Stimulated activated CD4-positive, alpha-beta T cell treated with anti-CD3 and anti-CD28 coated beads, Interleukin-2, amount 100 ng/mL, for 48 hours (primary cell): ENCODE measurements around the gene P2RY6.

Source experiments
- DNase-seq, 2 donors: peaks; one replicate each; pipeline ENCODE4 v3.0.0-alpha.2; 2020

P2RY6 gene

DNA sequence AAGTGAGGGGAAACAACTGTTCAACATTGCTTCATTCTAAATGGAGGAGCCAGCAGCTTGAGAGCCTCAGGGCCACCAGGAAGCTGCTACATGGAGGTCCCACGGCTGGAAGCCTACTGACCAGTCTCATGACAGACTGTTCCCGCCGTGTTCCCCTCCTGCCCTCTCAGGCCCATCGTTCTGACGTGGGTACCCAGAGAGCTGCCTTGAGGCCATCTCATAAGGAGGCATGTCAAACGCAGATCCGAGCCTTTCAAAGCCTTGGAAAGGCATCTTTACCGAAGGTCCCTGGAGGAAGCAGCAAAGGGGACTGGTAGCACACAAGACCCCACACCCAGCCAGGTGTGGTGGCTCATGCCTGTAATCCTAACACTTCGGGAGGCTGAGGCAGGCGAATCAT lies 27.6 kb downstream of the P2RY6 start:
- DNase-seq = no peak

DNA sequence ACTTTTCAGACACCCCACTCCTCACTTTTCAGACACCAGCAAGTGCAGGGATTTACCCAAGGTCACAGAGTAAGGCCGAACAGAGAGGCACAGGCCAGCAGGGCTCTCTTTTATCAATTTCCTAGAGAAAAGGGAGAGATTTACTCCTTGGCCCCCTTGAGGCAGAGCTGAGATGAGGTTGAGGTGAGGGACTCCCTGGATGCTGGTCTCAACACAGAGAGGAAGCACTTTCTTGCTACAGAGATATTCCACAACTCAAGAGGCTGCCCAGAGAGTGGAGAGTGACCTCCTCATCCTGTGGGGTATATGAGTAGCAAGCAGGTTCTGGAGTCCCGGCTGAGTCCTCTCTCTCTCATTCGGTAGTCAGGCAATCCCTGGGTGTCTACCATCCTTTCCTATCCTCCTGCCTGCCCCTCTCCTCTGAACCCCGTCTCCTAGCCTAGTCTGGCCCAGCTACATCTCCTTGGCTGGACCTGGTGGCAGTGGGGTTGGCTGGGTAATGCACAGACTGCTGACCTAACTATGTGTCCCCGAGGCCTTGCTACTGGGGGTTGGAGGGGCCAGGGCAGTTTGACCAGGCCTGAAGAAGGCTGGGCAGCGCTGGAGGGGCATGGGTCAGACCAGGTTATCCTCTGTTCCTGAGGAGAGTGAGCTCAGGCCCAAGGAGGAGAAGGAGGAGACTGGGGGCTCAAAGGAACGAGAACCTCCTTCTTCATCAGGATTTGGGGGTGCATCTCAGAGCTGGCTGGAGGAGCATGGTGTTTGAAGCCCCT lies 34.1 kb downstream of the P2RY6 start:
- DNase-seq = no peak

DNA sequence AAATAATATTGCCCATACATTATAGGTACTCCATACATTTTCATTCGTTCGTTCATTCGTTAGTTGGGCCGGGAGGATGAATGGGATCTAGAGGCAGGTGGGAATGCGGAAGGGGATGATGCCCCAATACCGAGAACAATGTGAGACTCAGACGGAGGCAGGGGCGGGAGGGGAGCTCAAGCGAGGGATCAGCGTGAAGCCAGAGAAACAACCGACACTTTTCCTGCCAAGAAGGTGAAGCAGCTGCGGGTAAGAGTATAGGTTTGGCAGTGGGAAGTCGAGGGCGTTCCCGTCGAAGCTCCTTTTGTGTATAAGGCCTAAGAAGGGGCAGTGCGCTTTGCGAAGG lies 34.8 kb downstream of the P2RY6 start:
- no peak for DNase-seq

DNA sequence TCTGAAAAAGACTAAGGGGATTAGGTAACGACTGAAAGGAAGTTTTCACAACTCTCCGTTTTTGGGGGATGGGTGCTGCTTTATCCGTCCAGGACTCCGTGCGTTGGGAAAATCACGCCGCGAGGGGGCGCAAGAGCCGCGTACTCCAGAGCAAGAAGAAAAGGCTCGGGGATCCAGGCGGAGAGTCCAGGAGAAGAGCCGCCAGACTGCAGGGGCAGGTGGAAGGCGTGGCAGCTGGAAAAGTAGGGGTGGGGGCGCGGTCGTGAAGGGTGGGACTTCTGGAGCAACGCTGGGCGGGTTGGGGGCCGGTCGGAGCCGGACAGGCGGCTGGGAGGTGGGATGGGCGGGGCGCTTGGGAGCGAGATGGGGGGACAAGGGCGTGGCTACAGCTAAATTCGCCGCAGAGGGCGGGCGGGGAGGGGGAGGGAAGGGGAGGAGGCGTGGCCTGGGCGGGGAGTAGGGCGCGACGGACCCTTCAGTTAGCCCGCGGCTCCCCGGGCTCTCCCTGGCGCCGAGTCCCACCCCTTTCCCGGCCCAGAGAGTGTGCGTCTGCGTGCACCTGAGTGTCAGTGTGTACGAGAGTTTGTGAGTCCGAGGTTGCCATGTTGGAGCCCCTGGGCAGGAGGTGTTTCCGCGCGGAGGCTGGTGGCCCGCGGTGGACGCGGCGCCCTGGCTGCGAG lies 35.3 kb downstream of the P2RY6 start:
- DNase-seq = peak; percentile 95

DNA sequence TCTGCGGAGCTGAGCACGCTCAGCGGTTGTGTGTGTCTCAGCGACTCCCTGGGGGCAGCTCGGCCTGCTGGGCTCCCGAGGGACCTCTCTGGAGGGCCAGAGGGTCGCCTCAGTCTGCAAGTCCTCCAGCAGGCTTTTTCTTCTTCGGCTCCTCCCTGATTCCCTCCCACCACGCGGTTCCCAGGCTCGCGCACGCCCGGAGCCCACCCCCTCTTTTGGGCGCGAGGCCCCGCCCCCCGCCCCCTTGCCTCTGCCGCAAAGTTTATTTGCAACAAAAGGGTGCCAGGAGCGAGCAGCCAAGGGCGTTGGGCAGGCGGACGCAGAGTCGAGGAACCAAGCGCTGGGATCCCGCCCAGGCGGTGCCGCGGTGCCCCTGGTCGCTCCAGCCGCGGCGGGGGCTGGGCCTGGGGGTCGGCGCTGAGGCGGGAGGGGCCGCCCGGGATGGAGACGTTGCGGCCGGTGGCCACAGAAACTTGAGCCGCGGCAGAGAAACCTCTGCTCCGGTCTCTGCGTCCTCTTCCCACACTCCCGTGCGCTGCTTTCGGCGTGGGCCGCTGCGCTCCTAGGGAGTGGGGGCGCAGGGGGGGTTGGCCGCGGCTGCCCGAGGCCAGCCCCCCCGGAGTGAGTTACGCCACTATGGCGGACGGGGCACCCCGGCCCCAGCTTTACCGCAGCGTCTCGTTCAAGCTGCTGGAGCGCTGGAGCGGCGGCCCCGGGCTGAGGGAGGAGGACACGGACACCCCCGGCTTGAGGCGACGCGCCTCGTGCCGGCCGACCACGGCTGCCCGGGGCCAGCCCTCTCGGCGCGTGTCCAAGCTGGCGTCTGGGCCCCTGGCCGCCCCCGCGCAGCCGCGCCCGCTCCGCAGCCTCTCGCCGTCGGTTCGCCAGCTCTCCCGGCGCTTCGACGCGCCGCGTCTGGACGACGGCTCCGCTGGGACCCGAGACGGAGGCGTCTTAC lies 36.1 kb downstream of the P2RY6 start, which contains the start of gene ARHGEF17:
Gene ARHGEF17 (plus strand): TSS at position 274 of the 958 bp plus-strand sequence. CDS start 363 bp downstream, at position 637.
- DNase-seq = peak; percentile 18 to 19

DNA sequence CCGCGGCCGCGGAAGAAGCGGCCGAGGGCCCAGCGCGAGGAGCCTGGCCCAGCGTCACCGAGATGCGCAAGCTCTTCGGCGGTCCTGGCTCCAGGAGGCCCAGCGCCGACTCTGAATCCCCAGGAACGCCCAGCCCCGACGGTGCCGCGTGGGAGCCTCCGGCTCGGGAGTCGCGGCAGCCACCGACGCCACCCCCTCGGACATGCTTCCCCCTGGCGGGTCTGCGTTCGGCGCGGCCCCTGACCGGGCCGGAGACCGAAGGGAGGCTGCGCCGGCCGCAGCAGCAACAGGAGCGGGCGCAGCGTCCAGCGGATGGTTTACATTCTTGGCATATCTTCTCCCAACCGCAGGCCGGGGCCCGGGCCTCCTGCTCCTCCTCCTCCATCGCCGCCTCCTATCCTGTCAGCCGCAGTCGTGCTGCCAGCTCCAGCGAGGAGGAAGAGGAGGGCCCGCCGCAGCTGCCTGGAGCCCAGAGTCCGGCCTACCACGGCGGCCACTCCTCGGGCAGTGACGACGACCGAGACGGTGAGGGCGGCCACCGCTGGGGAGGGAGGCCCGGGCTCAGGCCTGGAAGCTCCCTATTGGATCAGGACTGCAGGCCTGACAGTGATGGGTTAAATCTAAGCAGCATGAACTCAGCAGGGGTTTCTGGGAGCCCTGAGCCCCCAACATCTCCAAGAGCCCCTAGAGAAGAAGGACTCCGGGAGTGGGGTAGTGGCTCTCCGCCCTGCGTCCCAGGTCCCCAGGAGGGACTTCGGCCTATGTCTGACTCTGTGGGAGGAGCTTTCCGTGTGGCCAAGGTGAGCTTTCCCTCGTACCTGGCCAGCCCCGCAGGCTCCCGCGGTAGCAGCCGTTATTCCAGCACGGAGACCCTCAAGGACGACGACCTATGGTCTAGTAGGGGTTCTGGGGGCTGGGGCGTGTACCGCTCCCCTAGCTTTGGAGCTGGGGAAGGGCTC lies 37.1 kb downstream of the P2RY6 start:
- no peak for DNase-seq

DNA sequence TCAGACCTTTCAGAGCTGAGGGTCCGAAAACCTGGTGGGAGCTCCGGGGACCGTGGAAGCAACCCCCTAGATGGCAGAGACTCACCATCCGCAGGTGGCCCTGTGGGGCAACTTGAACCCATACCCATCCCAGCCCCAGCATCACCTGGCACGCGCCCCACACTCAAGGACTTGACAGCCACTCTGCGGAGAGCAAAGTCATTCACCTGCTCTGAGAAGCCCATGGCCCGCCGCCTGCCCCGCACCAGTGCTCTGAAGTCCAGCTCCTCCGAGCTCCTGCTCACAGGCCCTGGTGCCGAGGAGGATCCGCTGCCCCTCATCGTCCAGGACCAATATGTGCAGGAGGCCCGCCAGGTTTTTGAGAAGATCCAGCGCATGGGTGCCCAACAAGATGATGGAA lies 37.9 kb downstream of the P2RY6 start:
- no peak for DNase-seq

DNA sequence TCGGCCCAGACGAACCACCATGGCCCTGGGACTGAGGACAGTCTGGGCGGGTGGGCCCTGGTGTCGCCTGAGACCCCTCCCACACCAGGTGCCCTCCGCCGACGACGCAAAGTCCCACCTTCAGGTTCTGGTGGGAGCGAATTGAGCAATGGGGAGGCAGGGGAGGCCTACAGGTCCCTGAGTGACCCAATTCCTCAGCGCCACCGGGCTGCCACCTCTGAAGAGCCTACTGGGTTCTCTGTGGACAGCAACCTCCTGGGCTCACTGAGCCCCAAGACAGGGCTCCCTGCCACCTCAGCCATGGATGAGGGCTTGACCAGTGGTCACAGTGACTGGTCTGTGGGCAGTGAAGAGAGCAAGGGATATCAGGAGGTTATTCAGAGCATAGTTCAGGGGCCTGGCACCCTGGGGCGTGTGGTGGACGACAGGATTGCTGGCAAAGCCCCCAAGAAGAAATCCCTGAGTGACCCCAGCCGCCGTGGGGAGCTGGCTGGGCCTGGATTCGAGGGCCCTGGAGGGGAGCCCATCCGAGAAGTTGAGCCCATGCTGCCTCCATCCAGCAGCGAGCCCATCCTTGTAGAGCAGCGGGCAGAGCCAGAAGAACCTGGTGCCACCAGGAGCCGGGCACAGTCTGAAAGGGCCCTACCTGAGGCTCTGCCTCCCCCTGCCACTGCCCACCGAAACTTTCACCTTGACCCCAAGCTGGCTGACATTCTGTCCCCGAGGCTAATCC lies 38.7 kb downstream of the P2RY6 start:
- no peak for DNase-seq

DNA sequence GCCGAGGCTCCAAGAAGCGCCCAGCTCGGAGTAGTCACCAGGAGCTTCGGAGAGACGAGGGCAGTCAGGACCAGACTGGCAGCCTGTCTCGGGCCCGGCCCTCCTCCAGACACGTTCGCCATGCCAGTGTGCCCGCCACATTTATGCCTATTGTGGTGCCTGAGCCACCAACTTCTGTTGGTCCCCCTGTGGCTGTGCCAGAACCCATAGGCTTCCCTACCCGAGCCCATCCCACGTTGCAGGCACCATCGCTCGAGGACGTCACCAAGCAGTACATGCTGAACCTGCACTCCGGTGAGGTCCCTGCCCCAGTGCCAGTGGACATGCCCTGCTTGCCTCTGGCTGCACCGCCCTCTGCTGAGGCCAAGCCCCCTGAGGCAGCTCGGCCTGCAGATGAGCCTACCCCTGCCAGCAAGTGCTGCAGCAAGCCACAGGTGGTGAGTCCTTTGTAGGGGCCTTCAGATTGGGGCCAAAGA lies 39.3 kb downstream of the P2RY6 start:
- no peak for DNase-seq

DNA sequence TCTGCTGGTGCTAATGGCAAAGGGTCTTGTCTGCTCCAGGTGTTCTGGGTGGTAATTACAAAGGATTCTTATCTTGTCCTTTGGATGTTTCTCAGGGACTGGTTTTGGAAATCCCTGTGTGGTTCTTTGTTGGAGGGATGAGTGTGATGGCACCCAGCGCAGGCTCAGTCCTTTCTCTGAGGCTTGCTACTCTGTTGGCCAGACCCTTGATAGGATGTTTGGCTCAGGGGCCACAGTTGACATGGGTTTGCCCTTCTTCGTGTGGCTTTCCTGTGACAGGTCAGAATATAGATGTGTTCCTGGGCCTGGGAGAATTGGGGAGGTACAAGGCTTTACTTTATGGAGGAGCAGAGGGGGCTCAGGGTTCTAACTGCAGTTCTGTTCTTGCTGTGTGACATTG lies 39.9 kb downstream of the P2RY6 start:
- no peak for DNase-seq

DNA sequence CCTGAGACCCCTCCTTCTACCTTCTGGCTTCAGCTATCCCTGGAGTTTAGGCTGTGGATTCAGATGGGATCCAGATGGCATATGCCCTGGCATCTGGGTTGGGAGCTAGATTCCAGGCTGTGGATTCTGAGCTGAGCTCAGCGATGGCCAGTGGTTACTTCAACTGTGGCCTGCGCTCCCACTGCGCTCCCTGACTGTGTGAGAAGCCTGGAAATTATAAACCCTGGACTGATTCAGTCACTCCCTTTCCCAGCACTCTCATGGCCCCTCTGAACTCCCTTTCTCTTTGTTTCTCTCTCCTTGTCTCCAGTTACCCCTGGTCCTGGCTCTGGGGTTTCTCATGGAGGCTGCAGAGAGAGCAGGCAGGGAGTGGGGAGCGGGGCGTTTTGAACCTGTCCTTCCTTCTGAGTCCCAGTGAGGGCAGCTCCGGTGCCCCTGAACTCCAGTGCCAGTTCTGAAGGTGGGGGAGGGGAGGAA lies 40.8 kb downstream of the P2RY6 start:
- DNase-seq = no peak

DNA sequence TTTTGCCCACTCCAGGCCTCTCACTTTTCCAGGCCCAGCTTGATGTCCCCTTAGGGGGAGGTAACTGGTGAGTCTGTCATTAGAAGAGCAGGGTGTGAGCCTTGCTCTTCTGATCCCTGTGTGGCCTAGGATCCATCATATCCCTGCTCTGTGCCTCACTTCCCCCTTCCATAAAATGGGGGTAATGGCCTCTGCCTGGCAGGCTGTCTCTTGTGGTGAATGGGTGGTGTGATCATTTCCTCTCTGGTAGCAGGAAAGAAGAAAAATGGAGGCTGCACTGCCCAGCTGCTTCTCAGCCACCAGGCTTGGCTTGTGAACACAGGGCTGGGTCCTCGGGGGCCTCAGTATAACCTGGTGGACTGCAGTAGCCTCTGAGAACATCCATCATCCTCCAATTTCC lies 41.5 kb downstream of the P2RY6 start:
- DNase-seq = no peak

DNA sequence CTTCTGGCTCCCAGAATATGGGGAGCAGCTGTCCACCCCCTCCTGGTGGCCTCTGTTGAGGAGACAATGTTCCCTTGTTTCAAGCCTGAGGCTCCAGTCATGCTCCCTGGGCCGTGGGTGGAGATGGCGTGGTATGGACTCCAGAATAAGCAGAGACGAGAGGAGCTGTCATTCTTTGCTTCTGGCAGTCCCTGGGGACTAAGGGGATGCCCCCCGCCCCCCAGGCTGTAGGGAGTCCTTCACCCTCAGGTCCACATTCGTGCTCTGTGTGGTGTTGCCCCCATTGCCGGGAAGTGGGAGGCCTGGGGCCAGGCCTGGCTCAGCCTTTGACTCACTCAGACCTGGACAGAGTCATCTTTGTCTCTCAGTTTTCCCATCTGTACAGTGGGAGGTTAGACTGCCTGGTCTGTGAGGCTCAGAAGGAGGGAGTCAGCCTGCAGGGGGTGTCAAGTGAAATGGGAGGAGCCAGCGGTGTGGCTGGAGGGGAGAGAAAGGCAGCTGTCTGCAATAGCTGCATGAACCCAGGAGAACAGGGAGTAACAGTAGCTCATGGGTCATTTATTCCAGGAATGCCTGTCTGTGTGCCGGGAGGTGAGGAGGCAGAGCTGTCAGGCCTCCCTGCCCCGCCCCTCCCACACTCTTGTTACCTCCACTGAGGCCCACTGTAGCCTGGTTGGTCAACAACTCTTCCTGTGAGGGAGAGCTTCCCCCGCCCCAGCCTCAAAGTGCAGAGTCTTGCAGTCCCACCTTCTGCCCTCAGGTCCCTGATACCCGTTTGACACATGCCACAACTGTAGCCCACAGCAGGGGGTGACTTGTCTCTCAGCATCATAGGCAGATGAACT lies 42.2 kb downstream of the P2RY6 start:
- DNase-seq = no peak

DNA sequence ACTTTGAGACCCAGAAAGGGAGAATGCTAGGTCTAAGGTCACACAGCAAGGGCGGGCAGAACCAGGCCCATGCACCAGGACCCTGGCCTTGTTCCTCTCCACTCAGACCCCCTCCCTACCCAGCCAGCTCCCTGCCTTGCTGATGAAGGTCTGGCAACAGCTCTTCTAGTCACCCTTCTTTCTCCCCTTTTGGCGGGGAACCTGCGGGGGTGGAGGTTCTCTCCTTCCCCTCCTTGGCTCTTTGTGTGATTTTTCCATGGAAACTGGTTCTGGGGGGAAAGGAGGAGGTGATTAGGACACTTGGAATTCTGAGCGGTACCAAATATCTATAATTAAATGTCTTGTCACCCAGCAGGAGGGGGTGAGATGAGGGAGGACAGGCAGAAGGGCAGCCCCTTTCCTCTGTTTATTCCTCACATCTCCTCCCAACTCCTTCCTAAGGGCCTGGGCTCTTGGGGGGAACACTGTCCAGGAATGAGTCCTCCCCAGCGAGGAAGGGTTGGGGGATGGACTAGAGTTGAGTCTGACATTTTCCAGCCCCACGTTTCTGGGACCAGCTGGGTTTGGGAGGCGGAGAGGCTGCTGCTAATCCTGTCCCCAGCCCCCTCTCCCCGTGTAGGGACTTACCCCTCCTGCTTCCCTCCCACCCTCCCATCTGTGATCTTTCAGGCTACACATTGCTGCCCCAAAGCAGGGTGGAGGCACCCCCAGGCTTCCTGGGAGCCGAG lies 43.3 kb downstream of the P2RY6 start:
- DNase-seq = no peak

DNA sequence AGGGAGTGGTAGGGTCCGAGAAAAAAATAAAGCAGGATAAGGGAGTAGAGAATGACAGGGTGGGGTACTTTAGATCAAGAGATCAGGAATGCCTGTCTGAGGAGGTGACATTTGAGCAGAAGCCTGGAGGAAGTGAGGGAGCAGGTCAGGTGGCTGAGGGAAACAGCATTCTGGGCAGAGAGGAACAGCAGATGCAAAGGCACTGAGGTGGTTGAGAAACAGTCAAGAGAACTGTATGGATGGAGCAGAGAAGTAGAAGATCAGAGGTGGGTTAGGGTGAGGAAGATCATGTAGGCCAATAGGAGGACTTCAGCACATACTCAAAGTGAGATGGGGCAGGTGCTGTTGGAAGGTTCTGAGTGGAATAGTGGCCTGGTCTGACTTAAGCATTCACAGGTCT lies 44.3 kb downstream of the P2RY6 start:
- DNase-seq = no peak

DNA sequence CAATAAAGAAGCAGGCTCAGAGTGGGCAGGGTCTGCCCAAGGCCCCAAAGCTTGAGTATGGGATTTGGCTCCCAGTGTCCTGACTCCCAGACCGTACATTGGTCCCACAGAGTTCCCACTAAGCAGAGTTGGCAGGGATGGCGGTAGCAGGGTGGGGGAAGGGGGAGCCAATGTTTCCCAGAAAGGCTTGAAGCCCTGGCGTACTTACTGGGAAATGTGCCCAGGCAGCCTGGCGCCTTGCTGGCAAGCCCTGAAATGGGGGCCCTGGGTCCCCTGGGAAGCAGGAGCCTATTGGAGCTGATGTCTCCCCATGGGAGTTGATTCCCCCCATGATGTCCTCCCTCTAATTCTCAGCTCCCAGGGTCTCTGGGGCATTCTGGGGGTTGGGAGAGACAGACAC lies 45.2 kb downstream of the P2RY6 start:
- DNase-seq = no peak

DNA sequence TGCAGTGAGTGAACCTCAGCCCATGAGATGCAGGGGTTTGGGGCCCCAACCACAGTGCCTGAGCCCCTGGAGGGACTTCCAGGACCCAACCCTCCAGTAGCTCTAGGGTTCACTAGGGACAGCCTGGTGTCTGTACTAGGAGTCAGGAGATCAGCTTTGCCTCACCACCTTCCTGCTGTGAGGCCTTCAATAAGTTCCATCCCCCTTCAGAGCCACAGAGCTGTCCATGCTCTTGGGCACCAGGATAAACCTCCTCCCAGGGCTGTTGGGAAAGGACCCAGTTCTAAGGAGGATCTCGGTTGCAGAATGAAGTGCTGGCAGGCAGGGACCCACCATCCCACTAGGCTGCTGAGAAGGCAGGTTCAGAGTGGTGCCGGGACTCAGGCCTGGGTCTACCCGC lies 45.7 kb downstream of the P2RY6 start:
- DNase-seq = no peak

DNA sequence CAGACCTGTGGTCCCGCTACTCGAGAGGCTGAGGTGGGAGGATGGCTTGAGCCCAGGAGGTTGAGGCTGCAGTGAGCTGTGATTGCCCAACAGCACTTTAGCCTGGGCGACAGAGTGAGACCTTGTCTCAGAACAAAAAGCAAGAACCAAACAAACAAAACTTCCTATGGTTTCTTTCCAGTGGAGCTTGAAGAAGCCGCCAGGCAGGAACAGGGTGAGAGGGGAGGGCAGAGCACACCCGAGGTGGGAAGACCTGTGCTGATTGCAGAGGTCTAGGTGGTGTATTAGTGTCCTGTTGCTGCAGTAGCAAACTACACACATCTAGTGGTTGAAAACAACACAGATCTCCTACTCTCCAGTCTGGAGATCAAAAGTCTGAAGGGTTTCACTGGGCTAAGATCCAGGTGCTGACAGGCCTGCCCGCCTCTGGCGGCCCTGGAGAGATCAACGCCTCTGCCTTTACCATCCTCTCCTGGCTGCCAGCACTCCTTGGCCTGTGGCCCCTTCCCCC lies 46.4 kb downstream of the P2RY6 start:
- no peak for DNase-seq
